GM23248 (cell line): ENCODE data around the gene TMEM156. TPM values are rescaled to one million over a fixed set of nuclear protein-coding genes. Genes with fewer than 3 reads are reported as not detected.

ENCODE experiments used
- DNase-seq: peaks from one replicate; pipeline ENCODE4 v3.0.0-alpha.2; 2015
- H2AFZ ChIP-seq: fragments of 200-600 bp; sonication (generic); 2 replicates; pipeline ENCODE4 v1.6.1; 2016; ENCODE audit warnings: antibody characterized with exemption
- H3F3A ChIP-seq: fragments of 200-600 bp; sonication (generic); 2 replicates; pipeline ENCODE4 v1.6.1; 2016; ENCODE audit warnings: mild to moderate bottlenecking, antibody characterized with exemption, mixed run types; ENCODE audit not compliant: insufficient read depth
- H3K27ac ChIP-seq: fragments of 200-600 bp; sonication (generic); 2 replicates; pipeline ENCODE4 v1.5.1; 2016; ENCODE audit warnings: mild to moderate bottlenecking
- H3K27me3 ChIP-seq: fragments of 200-600 bp; sonication (generic); replicated peaks from 2 replicates; pipeline ENCODE4 v1.6.1; 2016; ENCODE audit warnings: mild to moderate bottlenecking; ENCODE audit not compliant: insufficient read depth
- H3K36me3 ChIP-seq: fragments of 200-600 bp; sonication (generic); 2 replicates; pipeline ENCODE4 v1.6.1; 2016; ENCODE audit warnings: low read depth, mild to moderate bottlenecking
- H3K4me1 ChIP-seq: fragments of 200-600 bp; sonication (generic); 2 replicates; pipeline ENCODE4 v1.6.1; 2016; ENCODE audit warnings: mild to moderate bottlenecking; ENCODE audit not compliant: insufficient read depth
- H3K4me2 ChIP-seq: fragments of 200-600 bp; sonication (generic); one replicate; pipeline ENCODE4 v1.6.1; 2016; ENCODE audit warnings: mild to moderate bottlenecking; ENCODE audit not compliant: unreplicated experiment
- H3K4me3 ChIP-seq: fragments of 200-600 bp; sonication (generic); 2 replicates; pipeline ENCODE4 v1.5.1; 2016; ENCODE audit warnings: mild to moderate bottlenecking
- H3K79me2 ChIP-seq: fragments of 200-600 bp; sonication (generic); 2 replicates; pipeline ENCODE4 v1.6.1; 2016; ENCODE audit warnings: mild to moderate bottlenecking; ENCODE audit not compliant: insufficient read depth
- H3K9ac ChIP-seq: fragments of 200-600 bp; sonication (generic); 2 replicates; pipeline ENCODE4 v1.6.1; 2016; ENCODE audit warnings: mild to moderate bottlenecking
- H3K9me2 ChIP-seq: fragments of 200-600 bp; sonication (generic); 2 replicates; pipeline ENCODE4 v1.6.1; 2016; ENCODE audit warnings: mixed run types, mild to moderate bottlenecking, moderate library complexity; ENCODE audit not compliant: insufficient read depth
- H3K9me3 ChIP-seq: fragments of 200-600 bp; sonication (generic); one replicate; pipeline ENCODE4 v1.6.1; 2017; ENCODE audit warnings: low read depth
- H4K20me1 ChIP-seq: fragments of 200-600 bp; sonication (generic); 2 replicates; pipeline ENCODE4 v1.6.0; 2016; ENCODE audit not compliant: insufficient read depth
- EZH2 ChIP-seq: fragments of 200-600 bp; sonication (generic); IDR thresholded peaks from 2 replicates; pipeline ENCODE4 v1.6.1; 2018; ENCODE audit warnings: antibody characterized with exemption, mild to moderate bottlenecking; ENCODE audit not compliant: insufficient read depth, poor library complexity, severe bottlenecking
- EZH2phosphoT487 ChIP-seq: fragments of 200-600 bp; sonication (generic); IDR thresholded peaks from 2 replicates; pipeline ENCODE4 v1.6.1; 2018; ENCODE audit warnings: antibody characterized with exemption, moderate library complexity, mild to moderate bottlenecking, low read depth; ENCODE audit not compliant: insufficient read depth
- WGBS, 2 experiments: methylation state at CpG; one replicate each; pipeline ENCODE4 v1.1.6; 2015 to 2017; ENCODE audit warnings: low lambda C conversion rate in 2 of 2, low coverage in 1 of 2; ENCODE audit errors: missing lambda C conversion rate in 2 of 2; 5-methylcytosine and 5-hydroxymethylcytosine counted together
- in situ Hi-C: fragments of 300-500 bp; cut with MboI; formaldehyde crosslinking; loops from 2 replicates; pipeline ENCODE4 v1.15.0; 2020
- polyA plus RNA-seq: library from polyadenylated mRNA; unstranded; fragments of >200 nt; fragmentation: Nextera tagmentation; extraction: Ambion mirVana; gene quantifications from 2 replicates; pipeline ENCODE4 v1.2.1, GENCODE V29; 2016
- total RNA-seq: library from RNA; depleted of rRNA; stranded (reverse); fragments of >200 nt; shearing (Covaris generic); gene quantifications from 2 replicates; pipeline ENCODE4 v1.2.3, GENCODE V29; 2014

Gene TMEM156
- total and polyA plus RNA-seq, 2 experiments from 2014 or later, result 0.30 TPM; not detected in 1

GRCh38 chr4:39067031-39067430, 34.8 kb upstream of the TMEM156 start:
- no peak overlapping the region for H3K4me2 ChIP-seq
- no peaks in the 10 kb centered on the region for H3K27me3 ChIP-seq
- H3K9ac ChIP-seq, result no peak overlapping the region
- H3K27ac ChIP-seq, result no peak overlapping the region
- DNase-seq, result no peak
- H4K20me1 ChIP-seq, result no peaks in the 10 kb centered on the region
- no peak overlapping the region for H2AFZ ChIP-seq
- 97 to 100% methylated on average over 2 of the region's 2 CpGs for WGBS, 2 experiments
- H3K4me1 ChIP-seq, result peaks cover 5% of the 10 kb centered on the region; the same call in 1 of the 2 replicates
- H3K9me3 ChIP-seq, result no peaks in the 10 kb centered on the region
- TF ChIP-seq EZH2, result no peak
- no peak for TF ChIP-seq EZH2phosphoT487
- 0 out of 2 replicates have a peak, but pooled peaks cover 5% of the 10 kb centered on the region for H3F3A ChIP-seq
- in situ Hi-C loops, result loop anchor here (25.0 kb wide), 1 partner anchor 105 kb away; no protein-coding TSS in a partner anchor
- H3K36me3 ChIP-seq, result no peaks in the 10 kb centered on the region
- no peak overlapping the region for H3K4me3 ChIP-seq
- H3K9me2 ChIP-seq, result no peaks in the 10 kb centered on the region
- H3K79me2 ChIP-seq, result peaks cover 23% of the 10 kb centered on the region

- H3F3A ChIP-seq, result 0 out of 2 replicates have a peak, but pooled peaks cover 5% of the 10 kb centered on the region
- DNase-seq, result no peak
- no peak overlapping the region for H3K27ac ChIP-seq
- no peak overlapping the region for H3K4me2 ChIP-seq
- no peak overlapping the region for H2AFZ ChIP-seq
- no peaks in the 10 kb centered on the region for H3K36me3 ChIP-seq
- H3K9me2 ChIP-seq, result no peaks in the 10 kb centered on the region
- peaks cover 25% of the 10 kb centered on the region for H3K79me2 ChIP-seq
- WGBS, 2 experiments, result 96 to 97% methylated on average over 2 of the region's 2 CpGs
- no peaks in the 10 kb centered on the region for H4K20me1 ChIP-seq
- TF ChIP-seq EZH2 (no peak), EZH2phosphoT487 (no peak)
- H3K27me3 ChIP-seq, result no peaks in the 10 kb centered on the region
- H3K9ac ChIP-seq, result no peak overlapping the region
- no peak overlapping the region for H3K4me3 ChIP-seq
- H3K4me1 ChIP-seq, result peaks cover 9% of the 10 kb centered on the region; the same call in 1 of the 2 replicates
- in situ Hi-C loops, result loop anchor here (25.0 kb wide), 1 partner anchor 104 kb away; no protein-coding TSS in a partner anchor
- H3K9me3 ChIP-seq, result no peaks in the 10 kb centered on the region
Measured at GRCh38 chr4:39066371-39066770, 34.2 kb upstream of the TMEM156 start.

GRCh38 chr4:39063430-39063829, 31.2 kb upstream of the TMEM156 start:
- H3K79me2 ChIP-seq, result peaks cover 49% of the 10 kb centered on the region
- in situ Hi-C loops, result loop anchor here (25.0 kb wide), 1 partner anchor 101 kb away; no protein-coding TSS in a partner anchor
- H4K20me1 ChIP-seq, result no peaks in the 10 kb centered on the region

GRCh38 chr4:39062770-39063097, 30.5 kb upstream of the TMEM156 start:
- Histone ChIP-seq H3K27me3 (no peaks in the 10 kb centered on the region), H4K20me1 (no peaks in the 10 kb centered on the region), H3K9me3 (no peaks in the 10 kb centered on the region), H3K9me2 (no peaks in the 10 kb centered on the region), H3K27ac (no peak overlapping the region), H3K9ac (no peak overlapping the region), H3K4me3 (no peak overlapping the region), H3K36me3 (no peaks in the 10 kb centered on the region), H2AFZ (peak overlapping the region; percentile 19; the same call in 1 of the 2 replicates), H3K4me1 (peaks cover 9% of the 10 kb centered on the region; the same call in 1 of the 2 replicates), H3F3A (0 out of 2 replicates have a peak, but pooled peaks cover 5% of the 10 kb centered on the region), H3K79me2 (peaks cover 56% of the 10 kb centered on the region), H3K4me2 (peak overlapping the region; percentile 25)
- in situ Hi-C loops, result loop anchor here (25.0 kb wide), 1 partner anchor 100 kb away; no protein-coding TSS in a partner anchor
- 51 to 55% methylated on average over 4 of the region's 4 CpGs for WGBS, 2 experiments
- no peak for DNase-seq
- TF ChIP-seq EZH2phosphoT487 (no peak), EZH2 (no peak)

More at GRCh38 chr4:39063430-39063829, 31.2 kb upstream of the TMEM156 start:
- H3K36me3 ChIP-seq, result no peaks in the 10 kb centered on the region
- H3K9me3 ChIP-seq, result no peaks in the 10 kb centered on the region
- no peak for TF ChIP-seq EZH2
- no peak for TF ChIP-seq EZH2phosphoT487
- H3F3A ChIP-seq, result 0 out of 2 replicates have a peak, but pooled peaks cover 5% of the 10 kb centered on the region
- H3K27me3 ChIP-seq, result no peaks in the 10 kb centered on the region
- no peak overlapping the region for H3K4me3 ChIP-seq
- no peak for DNase-seq
- H3K4me1 ChIP-seq, result peaks cover 9% of the 10 kb centered on the region; the same call in 1 of the 2 replicates
- H3K27ac ChIP-seq, result no peak overlapping the region
- no peak overlapping the region for H3K4me2 ChIP-seq
- no peak overlapping the region for H2AFZ ChIP-seq
- H3K9ac ChIP-seq, result no peak overlapping the region
- H3K9me2 ChIP-seq, result no peaks in the 10 kb centered on the region
